SK-N-SH treated with all-trans-retinoic acid at 6 μM for 48 hours (cell line): ENCODE measurements around the gene MICB.

ENCODE experiments used
- ATAC-seq: fragments of 200-7000 bp; cut with Tn5 transposase; 3 replicates; pipeline ENCODE4 v1.9.1; 2020; ENCODE audit warnings: mild to moderate bottlenecking, moderate library complexity
- ARNTL ChIP-seq: fragments of 450-650 bp; formaldehyde crosslinking; IDR thresholded peaks from 2 replicates; pipeline ENCODE4 v1.5.0; 2020; ENCODE audit warnings: low read depth, mild to moderate bottlenecking, moderate library complexity, borderline replicate concordance
- BACH2 ChIP-seq: fragments of 250-450 bp; sonication (Bioruptor Pico); IDR thresholded peaks from 2 replicates; pipeline ENCODE4 v1.9.0; 2021; ENCODE audit warnings: mild to moderate bottlenecking, borderline replicate concordance
- CSDC2 ChIP-seq: fragments of 250-450 bp; sonication (Bioruptor Pico); IDR thresholded peaks from 2 replicates; pipeline ENCODE4 v1.5.0; 2020; ENCODE audit warnings: mild to moderate bottlenecking, moderate library complexity
- ESRRG ChIP-seq: fragments of 250-450 bp; sonication (Bioruptor Pico); IDR thresholded peaks from 2 replicates; pipeline ENCODE4 v1.6.1; 2021; ENCODE audit warnings: mild to moderate bottlenecking
- GLIS3 ChIP-seq: fragments of 250-450 bp; sonication (Bioruptor Pico); IDR thresholded peaks from 2 replicates; pipeline ENCODE4 v1.5.0; 2020; ENCODE audit warnings: mild to moderate bottlenecking, moderate library complexity
- ISL1 ChIP-seq: fragments of 250-450 bp; sonication (Bioruptor Pico); IDR thresholded peaks from 2 replicates; pipeline ENCODE4 v2.1.2; 2022; ENCODE audit warnings: mild to moderate bottlenecking, moderate library complexity
- OSR1 ChIP-seq: fragments of 250-450 bp; sonication (Bioruptor Pico); IDR thresholded peaks from 2 replicates; pipeline ENCODE4 v1.8.0; 2022; ENCODE audit warnings: moderate library complexity, mild to moderate bottlenecking, inconsistent platforms
- PPARA ChIP-seq: fragments of 250-450 bp; sonication (Bioruptor Pico); IDR thresholded peaks from 2 replicates; pipeline ENCODE4 v1.5.0; 2020; ENCODE audit warnings: mild to moderate bottlenecking, borderline replicate concordance
- RARB ChIP-seq: fragments of 250-450 bp; sonication (Bioruptor Pico); IDR thresholded peaks from 2 replicates; pipeline ENCODE4 v1.8.0; 2021; ENCODE audit warnings: mild to moderate bottlenecking, moderate library complexity
- SNAI2 ChIP-seq: fragments of 250-450 bp; sonication (Bioruptor Pico); IDR thresholded peaks from 2 replicates; pipeline ENCODE4 v1.5.0; 2020; ENCODE audit warnings: mild to moderate bottlenecking, moderate library complexity
- TCF4 ChIP-seq: fragments of 250-450 bp; sonication (Bioruptor Pico); IDR thresholded peaks from 2 replicates; pipeline ENCODE4 v1.8.0; 2021; ENCODE audit warnings: mild to moderate bottlenecking, moderate library complexity, borderline replicate concordance
- TOX ChIP-seq: fragments of 250-450 bp; sonication (Bioruptor Pico); IDR thresholded peaks from 2 replicates; pipeline ENCODE4 v1.8.0; 2021; ENCODE audit warnings: mild to moderate bottlenecking, moderate library complexity, borderline replicate concordance
- ZC3H10 ChIP-seq: fragments of 250-450 bp; sonication (Bioruptor Pico); IDR thresholded peaks from 2 replicates; pipeline ENCODE4 v1.5.1; 2021; ENCODE audit warnings: mild to moderate bottlenecking, moderate library complexity
- ZFP3 ChIP-seq: fragments of 250-450 bp; sonication (Bioruptor Pico); IDR thresholded peaks from 2 replicates; pipeline ENCODE4 v1.5.0; 2020; ENCODE audit warnings: mild to moderate bottlenecking, moderate library complexity
- ZFP30 ChIP-seq: fragments of 450-650 bp; formaldehyde crosslinking; IDR thresholded peaks from 2 replicates; pipeline ENCODE4 v1.5.0; 2022; ENCODE audit warnings: mild to moderate bottlenecking, moderate library complexity
- ZNF565 ChIP-seq: fragments of 450-650 bp; formaldehyde crosslinking; conservative IDR thresholded peaks from 2 replicates; pipeline ENCODE4 v1.5.0; 2020; ENCODE audit warnings: low read depth, mild to moderate bottlenecking, moderate library complexity
- ZNF70 ChIP-seq: fragments of 450-650 bp; formaldehyde crosslinking; IDR thresholded peaks from 2 replicates; pipeline ENCODE4 v1.5.0; 2020; ENCODE audit warnings: mild to moderate bottlenecking, moderate library complexity
- ZNF8 ChIP-seq: fragments of 450-650 bp; formaldehyde crosslinking; IDR thresholded peaks from 2 replicates; pipeline ENCODE4 v1.5.0; 2020; ENCODE audit warnings: mild to moderate bottlenecking, moderate library complexity
- TF ChIP-seq, protein P1 (sequence below): fragments of 250-450 bp; sonication (Bioruptor Pico); IDR thresholded peaks from 2 replicates; pipeline ENCODE4 v1.8.0; 2021; ENCODE audit warnings: low read depth, mild to moderate bottlenecking, moderate library complexity, borderline replicate concordance
- TF ChIP-seq, protein P2 (sequence below): fragments of 250-450 bp; sonication (Bioruptor Pico); IDR thresholded peaks from 2 replicates; pipeline ENCODE4 v1.5.1; 2020; ENCODE audit warnings: low read depth, mild to moderate bottlenecking, moderate library complexity
- TF ChIP-seq, protein P3 (sequence below): fragments of 250-450 bp; sonication (Bioruptor Pico); IDR thresholded peaks from 2 replicates; pipeline ENCODE4 v1.5.0; 2020; ENCODE audit warnings: mild to moderate bottlenecking, moderate library complexity
- TF ChIP-seq, protein P4 (sequence below): fragments of 250-450 bp; sonication (Bioruptor Pico); IDR thresholded peaks from 2 replicates; pipeline ENCODE4 v1.5.1; 2021; ENCODE audit warnings: mild to moderate bottlenecking, moderate library complexity

The MICB gene

DNA sequence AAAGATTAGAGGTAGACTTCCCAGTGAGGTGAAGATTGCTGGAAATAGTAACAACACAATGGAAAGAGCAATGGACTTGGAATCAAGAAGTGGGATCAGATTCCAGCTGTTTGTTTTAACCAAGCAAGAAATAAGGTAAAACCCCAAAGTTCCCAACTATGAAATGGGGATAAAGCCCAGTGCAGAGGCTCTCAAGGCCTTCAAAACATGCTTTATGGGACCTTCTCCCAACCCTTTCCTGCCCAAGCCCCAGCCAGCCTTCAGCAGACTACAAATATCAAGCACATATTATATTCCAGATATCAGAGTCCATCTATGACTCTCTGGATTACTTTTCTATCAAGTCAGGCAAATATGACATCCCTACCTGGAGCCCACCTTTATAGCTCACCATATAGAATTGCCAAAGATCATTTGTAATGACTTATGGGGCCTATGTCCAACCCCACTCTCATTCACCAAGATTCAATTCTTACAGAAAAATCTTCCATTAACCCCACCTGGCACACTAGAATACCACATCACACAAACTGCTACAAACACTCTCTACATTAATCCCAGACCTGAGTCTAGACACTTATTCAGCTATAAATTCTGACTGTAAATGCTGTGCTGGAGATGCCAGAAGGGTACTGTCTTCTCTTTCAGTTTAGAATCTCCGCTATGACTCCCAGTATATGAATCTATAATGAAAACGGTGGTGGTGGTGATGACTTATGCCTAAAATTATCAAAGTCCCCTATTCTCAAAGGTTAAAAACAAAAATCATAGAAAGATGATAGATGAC is 37.8 kb downstream of the MICB start:
- no peak for ATAC-seq
- TF ChIP-seq, protein P1, sequence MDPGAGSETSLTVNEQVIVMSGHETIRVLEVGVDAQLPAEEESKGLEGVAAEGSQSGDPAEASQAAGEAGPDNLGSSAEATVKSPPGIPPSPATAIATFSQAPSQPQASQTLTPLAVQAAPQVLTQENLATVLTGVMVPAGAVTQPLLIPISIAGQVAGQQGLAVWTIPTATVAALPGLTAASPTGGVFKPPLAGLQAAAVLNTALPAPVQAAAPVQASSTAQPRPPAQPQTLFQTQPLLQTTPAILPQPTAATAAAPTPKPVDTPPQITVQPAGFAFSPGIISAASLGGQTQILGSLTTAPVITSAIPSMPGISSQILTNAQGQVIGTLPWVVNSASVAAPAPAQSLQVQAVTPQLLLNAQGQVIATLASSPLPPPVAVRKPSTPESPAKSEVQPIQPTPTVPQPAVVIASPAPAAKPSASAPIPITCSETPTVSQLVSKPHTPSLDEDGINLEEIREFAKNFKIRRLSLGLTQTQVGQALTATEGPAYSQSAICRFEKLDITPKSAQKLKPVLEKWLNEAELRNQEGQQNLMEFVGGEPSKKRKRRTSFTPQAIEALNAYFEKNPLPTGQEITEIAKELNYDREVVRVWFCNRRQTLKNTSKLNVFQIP (CRISPR knock-in tag), result no peak
- TF ChIP-seq PPARA (no peak), ZNF565 (CRISPR knock-in tag) (no peak), ISL1 (CRISPR knock-in tag) (no peak), ESRRG (CRISPR knock-in tag) (no peak), ZC3H10 (no peak), OSR1 (CRISPR knock-in tag) (no peak), ZNF8 (CRISPR knock-in tag) (no peak), RARB (no peak), BACH2 (CRISPR knock-in tag) (no peak), TOX (CRISPR knock-in tag) (no peak)
- TF ChIP-seq, protein P2, sequence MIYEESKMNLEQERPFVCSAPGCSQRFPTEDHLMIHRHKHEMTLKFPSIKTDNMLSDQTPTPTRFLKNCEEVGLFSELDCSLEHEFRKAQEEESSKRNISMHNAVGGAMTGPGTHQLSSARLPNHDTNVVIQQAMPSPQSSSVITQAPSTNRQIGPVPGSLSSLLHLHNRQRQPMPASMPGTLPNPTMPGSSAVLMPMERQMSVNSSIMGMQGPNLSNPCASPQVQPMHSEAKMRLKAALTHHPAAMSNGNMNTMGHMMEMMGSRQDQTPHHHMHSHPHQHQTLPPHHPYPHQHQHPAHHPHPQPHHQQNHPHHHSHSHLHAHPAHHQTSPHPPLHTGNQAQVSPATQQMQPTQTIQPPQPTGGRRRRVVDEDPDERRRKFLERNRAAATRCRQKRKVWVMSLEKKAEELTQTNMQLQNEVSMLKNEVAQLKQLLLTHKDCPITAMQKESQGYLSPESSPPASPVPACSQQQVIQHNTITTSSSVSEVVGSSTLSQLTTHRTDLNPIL, result no peak
- TF ChIP-seq, protein P3, sequence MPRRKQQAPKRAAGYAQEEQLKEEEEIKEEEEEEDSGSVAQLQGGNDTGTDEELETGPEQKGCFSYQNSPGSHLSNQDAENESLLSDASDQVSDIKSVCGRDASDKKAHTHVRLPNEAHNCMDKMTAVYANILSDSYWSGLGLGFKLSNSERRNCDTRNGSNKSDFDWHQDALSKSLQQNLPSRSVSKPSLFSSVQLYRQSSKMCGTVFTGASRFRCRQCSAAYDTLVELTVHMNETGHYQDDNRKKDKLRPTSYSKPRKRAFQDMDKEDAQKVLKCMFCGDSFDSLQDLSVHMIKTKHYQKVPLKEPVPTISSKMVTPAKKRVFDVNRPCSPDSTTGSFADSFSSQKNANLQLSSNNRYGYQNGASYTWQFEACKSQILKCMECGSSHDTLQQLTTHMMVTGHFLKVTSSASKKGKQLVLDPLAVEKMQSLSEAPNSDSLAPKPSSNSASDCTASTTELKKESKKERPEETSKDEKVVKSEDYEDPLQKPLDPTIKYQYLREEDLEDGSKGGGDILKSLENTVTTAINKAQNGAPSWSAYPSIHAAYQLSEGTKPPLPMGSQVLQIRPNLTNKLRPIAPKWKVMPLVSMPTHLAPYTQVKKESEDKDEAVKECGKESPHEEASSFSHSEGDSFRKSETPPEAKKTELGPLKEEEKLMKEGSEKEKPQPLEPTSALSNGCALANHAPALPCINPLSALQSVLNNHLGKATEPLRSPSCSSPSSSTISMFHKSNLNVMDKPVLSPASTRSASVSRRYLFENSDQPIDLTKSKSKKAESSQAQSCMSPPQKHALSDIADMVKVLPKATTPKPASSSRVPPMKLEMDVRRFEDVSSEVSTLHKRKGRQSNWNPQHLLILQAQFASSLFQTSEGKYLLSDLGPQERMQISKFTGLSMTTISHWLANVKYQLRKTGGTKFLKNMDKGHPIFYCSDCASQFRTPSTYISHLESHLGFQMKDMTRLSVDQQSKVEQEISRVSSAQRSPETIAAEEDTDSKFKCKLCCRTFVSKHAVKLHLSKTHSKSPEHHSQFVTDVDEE (CRISPR knock-in tag), result no peak

DNA sequence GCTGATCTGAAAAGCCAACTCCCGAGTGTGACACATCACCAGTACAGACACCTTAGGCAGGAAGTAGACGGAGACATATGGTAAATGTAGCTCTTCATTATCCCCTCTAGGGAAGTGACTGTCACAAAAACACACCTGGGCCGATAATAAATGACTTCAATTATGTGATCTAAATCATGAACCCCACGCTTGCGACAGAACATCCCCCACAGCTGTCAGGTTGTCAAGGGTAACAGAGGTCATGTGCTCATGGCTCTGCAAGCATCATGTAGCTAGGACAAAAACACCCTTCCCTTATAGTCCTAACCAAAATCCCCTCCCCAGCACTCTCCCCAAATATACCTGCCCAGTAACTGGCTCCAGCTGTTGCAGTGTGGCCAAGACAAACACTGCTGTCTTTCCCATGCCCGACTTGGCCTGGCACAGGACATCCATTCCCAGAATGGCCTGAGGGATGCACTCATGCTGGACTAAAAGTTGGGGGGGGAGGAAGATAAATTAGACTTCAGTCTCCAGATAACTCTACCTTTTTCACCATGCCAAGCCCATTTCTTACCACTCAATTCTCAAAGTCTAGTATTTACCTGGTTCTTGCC is 41.0 kb downstream of the MICB start:
- no peak for ATAC-seq
- TF ChIP-seq SNAI2 (CRISPR knock-in tag) (no peak), TOX (CRISPR knock-in tag) (no peak), PPARA (no peak), GLIS3 (CRISPR knock-in tag) (no peak), ZNF70 (no peak), RARB (no peak), ZFP30 (CRISPR knock-in tag) (no peak), CSDC2 (no peak)
- TF ChIP-seq, protein P4, sequence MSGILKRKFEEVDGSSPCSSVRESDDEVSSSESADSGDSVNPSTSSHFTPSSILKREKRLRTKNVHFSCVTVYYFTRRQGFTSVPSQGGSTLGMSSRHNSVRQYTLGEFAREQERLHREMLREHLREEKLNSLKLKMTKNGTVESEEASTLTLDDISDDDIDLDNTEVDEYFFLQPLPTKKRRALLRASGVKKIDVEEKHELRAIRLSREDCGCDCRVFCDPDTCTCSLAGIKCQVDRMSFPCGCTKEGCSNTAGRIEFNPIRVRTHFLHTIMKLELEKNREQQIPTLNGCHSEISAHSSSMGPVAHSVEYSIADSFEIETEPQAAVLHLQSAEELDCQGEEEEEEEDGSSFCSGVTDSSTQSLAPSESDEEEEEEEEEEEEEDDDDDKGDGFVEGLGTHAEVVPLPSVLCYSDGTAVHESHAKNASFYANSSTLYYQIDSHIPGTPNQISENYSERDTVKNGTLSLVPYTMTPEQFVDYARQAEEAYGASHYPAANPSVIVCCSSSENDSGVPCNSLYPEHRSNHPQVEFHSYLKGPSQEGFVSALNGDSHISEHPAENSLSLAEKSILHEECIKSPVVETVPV, result no peak
- TF ChIP-seq, protein P2, result no peak
- TF ChIP-seq, all 23 proteins: peak for 0

DNA sequence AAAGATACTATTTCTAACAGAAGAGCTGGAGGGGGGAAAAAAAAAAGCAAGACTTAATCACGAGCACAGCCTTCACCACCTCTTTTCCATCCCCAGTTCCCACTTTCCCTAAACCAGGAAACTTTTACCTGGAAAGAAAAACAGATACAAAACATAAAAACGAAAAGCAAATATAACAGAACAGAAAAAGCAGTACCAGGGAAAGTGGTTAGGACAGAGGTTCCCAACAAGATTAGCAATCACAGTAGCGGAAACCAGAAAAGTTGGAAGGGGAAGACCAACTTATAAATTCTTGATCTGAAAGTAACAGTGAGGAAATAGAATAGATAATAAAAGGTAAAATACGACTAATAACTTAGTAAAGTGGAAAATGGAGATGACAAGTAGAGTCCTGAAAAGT is 42.7 kb downstream of the MICB start:
- ATAC-seq, result no peak
- TF ChIP-seq ARNTL (CRISPR knock-in tag) (no peak), ESRRG (CRISPR knock-in tag) (no peak), TCF4 (CRISPR knock-in tag) (no peak), SNAI2 (CRISPR knock-in tag) (no peak), RARB (no peak), TOX (CRISPR knock-in tag) (no peak), PPARA (no peak), ZFP30 (CRISPR knock-in tag) (no peak), ZNF8 (CRISPR knock-in tag) (no peak), ZNF70 (no peak), ZFP3 (CRISPR knock-in tag) (no peak)
- TF ChIP-seq, protein P1 (CRISPR knock-in tag), result no peak
